IMR-90 (cell line): ENCODE results near the gene AGBL3. TPM values are rescaled to one million over a fixed set of nuclear protein-coding genes. Genes with fewer than 3 reads are reported as not detected.

Source experiments
- ATAC-seq: fragments of 200-7000 bp; cut with Tn5 transposase; 2 replicates; pipeline ENCODE4 v1.9.1; 2020; ENCODE audit warnings: low read depth, mild to moderate bottlenecking, moderate library complexity
- BruUV-seq: library from RNA; stranded (reverse); fragments of 400-500 nt; replicated peaks from 2 replicates; lab custom pipeline; 2021; lab: Mats Ljungman, UMichigan
- CTCF ChIA-PET: fragments of 300-600 bp; formaldehyde crosslinking; extraction: SDS; loops from one replicate; lab custom pipeline; 2021; ENCODE audit warnings: antibody characterized with exemption; lab: Yijun Ruan, JAX
- POLR2A ChIA-PET: fragments of 300-600 bp; sonication (Branson Sonifier 250); formaldehyde crosslinking; loops from one replicate; lab custom pipeline; 2022; ENCODE audit warnings: antibody characterized with exemption; ENCODE audit not compliant: unreplicated experiment; lab: Charles Lee
- DNase-seq: peaks from one replicate; pipeline ENCODE4 v3.0.0; 2013
- H2AFZ ChIP-seq: replicated peaks from 2 replicates; pipeline ENCODE3; 2013; ENCODE audit warnings: low read length, mild to moderate bottlenecking; ENCODE audit not compliant: poor library complexity
- H2AK5ac ChIP-seq: 2 replicates; pipeline ENCODE4 v1.6.1; 2013; ENCODE audit warnings: low read depth, low read length, inconsistent platforms
- H2AK9ac ChIP-seq: replicated peaks from 2 replicates; pipeline ENCODE3; 2013; ENCODE audit warnings: mild to moderate bottlenecking, low read depth, low read length, moderate library complexity; ENCODE audit not compliant: poor library complexity
- H2BK120ac ChIP-seq: 2 replicates; pipeline ENCODE4 v1.6.1; 2013; ENCODE audit warnings: low read depth, low read length, inconsistent platforms
- H2BK15ac ChIP-seq: 3 replicates; pipeline ENCODE4 v1.6.1; 2013; ENCODE audit warnings: low read depth, low read length, inconsistent platforms
- H2BK20ac ChIP-seq: 2 replicates; pipeline ENCODE4 v1.6.1; 2013; ENCODE audit warnings: low read depth, mild to moderate bottlenecking, inconsistent platforms, low read length, moderate library complexity
- H2BK5ac ChIP-seq: 2 replicates; pipeline ENCODE4 v1.6.1; 2013; ENCODE audit warnings: mild to moderate bottlenecking, low read depth, low read length, inconsistent platforms; ENCODE audit not compliant: poor library complexity, severe bottlenecking
- H3K14ac ChIP-seq: replicated peaks from 2 replicates; pipeline ENCODE4 v1.6.1; 2013; ENCODE audit warnings: low read depth, low read length, inconsistent platforms
- H3K18ac ChIP-seq: 2 replicates; pipeline ENCODE4 v1.6.1; 2013; ENCODE audit warnings: low read depth, low read length, control low read depth
- H3K23ac ChIP-seq: 2 replicates; pipeline ENCODE4 v1.6.1; 2013; ENCODE audit warnings: low read depth, low read length, inconsistent platforms
- H3K27ac ChIP-seq: 2 replicates; pipeline ENCODE4 v1.5.1; 2013; ENCODE audit warnings: mild to moderate bottlenecking, control low read depth, low read length; ENCODE audit not compliant: insufficient read depth
- H3K27me3 ChIP-seq: 2 replicates; pipeline ENCODE4 v1.6.1; 2013; ENCODE audit warnings: low read length; ENCODE audit not compliant: control insufficient read depth, insufficient read depth
- H3K36me3 ChIP-seq: 2 replicates; pipeline ENCODE4 v1.6.1; 2013; ENCODE audit warnings: low read length, mixed read lengths; ENCODE audit not compliant: control insufficient read depth, insufficient read depth
- H3K4ac ChIP-seq: 2 replicates; pipeline ENCODE4 v1.6.1; 2013; ENCODE audit warnings: low read depth, low read length, inconsistent platforms
- H3K4me1 ChIP-seq: 2 replicates; pipeline ENCODE4 v1.6.1; 2013; ENCODE audit warnings: low read length, mixed read lengths; ENCODE audit not compliant: control insufficient read depth, insufficient read depth
- H3K4me2 ChIP-seq: 2 replicates; pipeline ENCODE4 v1.6.1; 2013; ENCODE audit warnings: low read depth, mild to moderate bottlenecking, control low read depth, low read length, moderate library complexity
- H3K4me3 ChIP-seq: 2 replicates; pipeline ENCODE4 v1.5.1; 2013; ENCODE audit warnings: low read depth, mild to moderate bottlenecking, control low read depth, low read length, moderate library complexity; ENCODE audit not compliant: insufficient read depth
- H3K56ac ChIP-seq: 2 replicates; pipeline ENCODE4 v1.6.1; 2013; ENCODE audit warnings: low read length, inconsistent platforms; ENCODE audit not compliant: insufficient read depth; ENCODE audit errors: extremely low read depth
- H3K79me1 ChIP-seq, 2 experiments: 2 replicates each; pipeline ENCODE4 v1.6.1; 2013; ENCODE audit warnings: low read length in 2 of 2, inconsistent platforms in 1 of 2, low read depth in 1 of 2
- H3K9ac ChIP-seq: 2 replicates; pipeline ENCODE4 v1.6.1; 2013; ENCODE audit warnings: low read depth, low read length, control low read depth
- H3K9me1 ChIP-seq: 2 replicates; pipeline ENCODE4 v1.6.1; 2013; ENCODE audit warnings: low read length, inconsistent platforms; ENCODE audit not compliant: insufficient read depth
- H3K9me3 ChIP-seq: 2 replicates; pipeline ENCODE4 v1.6.1; 2013; ENCODE audit warnings: low read length; ENCODE audit not compliant: control insufficient read depth, insufficient read depth
- H4K20me1 ChIP-seq: 2 replicates; pipeline ENCODE4 v1.6.1; 2013; ENCODE audit warnings: low read length, inconsistent platforms; ENCODE audit not compliant: insufficient read depth
- H4K5ac ChIP-seq: 2 replicates; pipeline ENCODE4 v1.6.1; 2013; ENCODE audit warnings: mild to moderate bottlenecking, low read depth, low read length, control low read depth
- H4K8ac ChIP-seq, 2 experiments: 2 replicates each; pipeline ENCODE4 v1.6.1; 2013; ENCODE audit warnings: low read depth in 2 of 2, low read length in 2 of 2, control low read depth in 1 of 2, inconsistent platforms in 1 of 2
- H4K91ac ChIP-seq: 2 replicates; pipeline ENCODE4 v1.6.1; 2013; ENCODE audit warnings: low read depth, low read length, inconsistent platforms; ENCODE audit not compliant: insufficient read depth
- BHLHE40 ChIP-seq: fragments of 150-350 bp; IDR thresholded peaks from 2 replicates; pipeline ENCODE4 v1.6.1; 2016; ENCODE audit warnings: mild to moderate bottlenecking, low read depth, low read length
- CEBPB ChIP-seq: IDR thresholded peaks from 2 replicates; pipeline ENCODE4 v1.6.1; 2012; ENCODE audit warnings: low read depth, low read length, improper control_type of control experiment
- CTCF ChIP-seq: conservative IDR thresholded peaks from 2 replicates; pipeline ENCODE4 v1.5.1; 2012; ENCODE audit warnings: mild to moderate bottlenecking, low read depth, low read length, improper control_type of control experiment
- MXI1 ChIP-seq: IDR thresholded peaks from 2 replicates; pipeline ENCODE4 v1.6.1; 2012; ENCODE audit warnings: low read depth, mild to moderate bottlenecking, low read length, moderate library complexity, borderline replicate concordance
- RAD21 ChIP-seq: IDR thresholded peaks from 2 replicates; pipeline ENCODE4 v1.6.1; 2012; ENCODE audit warnings: low read length, improper control_type of control experiment
- USF2 ChIP-seq: fragments of 150-350 bp; IDR thresholded peaks from 2 replicates; pipeline ENCODE4 v1.6.1; 2017; ENCODE audit warnings: mild to moderate bottlenecking, antibody characterized with exemption, low read length, low read depth
- dilution Hi-C: fragments of 300-500 bp; cut with HindIII; formaldehyde crosslinking; loops from one replicate; pipeline ENCODE4 v1.14.3; 2018; ENCODE audit warnings: low sequenced_read_pairs; ENCODE audit not compliant: unreplicated experiment
- in situ Hi-C: fragments of 300-500 bp; cut with MboI; formaldehyde crosslinking; loops from 3 replicates; pipeline ENCODE4 v1.14.3; 2019; ENCODE audit warnings: low sequenced_read_pairs, inconsistent platforms, mixed read lengths
- intact Hi-C: fragments of 100-400 bp; cut with micrococcal nuclease; formaldehyde crosslinking; loops from 2 replicates; pipeline ENCODE4 v1.10.0; 2022
- polyA plus RNA-seq, 3 experiments: library from polyadenylated mRNA; depleted of rRNA; stranded (reverse); fragments of >200 nt; gene quantifications; 2 replicates each; pipeline ENCODE4 v1.2.3, GENCODE V29; 2012; ENCODE audit warnings: low replicate concordance in 1 of 3
- total RNA-seq: library from RNA; depleted of rRNA; stranded (reverse); fragments of >200 nt; gene quantifications from 2 replicates; pipeline ENCODE4 v1.2.3, GENCODE V29; 2012

The AGBL3 gene
- total and polyA plus RNA-seq, 2 of the 4 experiments (the other 2 are of a cell fraction), result 0.18 to 0.65 TPM

GRCh38 chr7:135102372-135102771 lies 116.1 kb downstream of the AGBL3 start:
- H2BK15ac ChIP-seq, result no peak overlapping the region
- POLR2A ChIA-PET, result no interaction called here

More at GRCh38 chr7:135102372-135102771, 116.1 kb downstream of the AGBL3 start:
- no peak overlapping the region for H2BK20ac ChIP-seq
- no peaks in the 10 kb centered on the region for H3K36me3 ChIP-seq
- no peak overlapping the region for H2BK5ac ChIP-seq
- no peak overlapping the region for H3K56ac ChIP-seq
- no peak overlapping the region for H4K91ac ChIP-seq
- no peaks in the 10 kb centered on the region for H3K79me1 ChIP-seq
- no peak overlapping the region for H3K4me2 ChIP-seq
- H2AK5ac ChIP-seq, result no peak overlapping the region
- no peak overlapping the region for H3K4me3 ChIP-seq
- H4K8ac ChIP-seq, result no peak overlapping the region
- H4K20me1 ChIP-seq, result no peaks in the 10 kb centered on the region
- no peak overlapping the region for H2AK9ac ChIP-seq
- no peak overlapping the region for H3K27ac ChIP-seq
- H3K4ac ChIP-seq, result no peak overlapping the region
- CTCF ChIA-PET, result no interaction called here
- H3K23ac ChIP-seq, result no peak overlapping the region
- dilution Hi-C loops, result no loop called here
- H4K5ac ChIP-seq, result no peak overlapping the region
- intact Hi-C loops, result no loop called here
- H3K18ac ChIP-seq, result no peak overlapping the region
- BruUV-seq, result no TSS peak
- no peak overlapping the region for H3K14ac ChIP-seq
- H3K4me1 ChIP-seq, result no peaks in the 10 kb centered on the region
- no peaks in the 10 kb centered on the region for H3K9me3 ChIP-seq
- H3K27me3 ChIP-seq, result no peaks in the 10 kb centered on the region
- no peak for TF ChIP-seq MXI1
- no peak for TF ChIP-seq CTCF
- no peak for TF ChIP-seq CEBPB
- no peak for TF ChIP-seq BHLHE40
- no peak for TF ChIP-seq USF2
- TF ChIP-seq RAD21, result no peak
- H2AFZ ChIP-seq, result no peak overlapping the region
- no peak overlapping the region for H3K9ac ChIP-seq
- no peaks in the 10 kb centered on the region for H3K9me1 ChIP-seq
- no peak overlapping the region for H2BK120ac ChIP-seq
- in situ Hi-C loops, result no loop called here
- ATAC-seq (no peak), DNase-seq (no peak)
